HepG2 (cell line): ENCODE results near the gene DNMBP. TPM values are rescaled to one million over a fixed set of nuclear protein-coding genes. Genes with fewer than 3 reads are reported as not detected.

ENCODE experiments used
- ASH2L ChIP-seq: fragments of 300-600, 200-600 bp; sonication (generic); IDR thresholded peaks from 2 replicates; pipeline ENCODE4 v1.7.0; 2017; ENCODE audit warnings: low read depth, mild to moderate bottlenecking, moderate library complexity, mixed read lengths, low read length; ENCODE audit not compliant: insufficient read length
- CBFB ChIP-seq: sonication (generic); formaldehyde crosslinking; IDR thresholded peaks from 2 replicates; pipeline ENCODE4 v1.4.0; 2020; ENCODE audit warnings: missing genetic modification reagents
- HIVEP1 ChIP-seq: sonication (generic); formaldehyde crosslinking; IDR thresholded peaks from 2 replicates; pipeline ENCODE4 v1.4.0; 2020; ENCODE audit warnings: mild to moderate bottlenecking, missing genetic modification reagents
- HNF4A ChIP-seq: sonication (generic); formaldehyde crosslinking; IDR thresholded peaks from 2 replicates; pipeline ENCODE4 v1.4.0; 2020; ENCODE audit warnings: missing genetic modification reagents
- JUN ChIP-seq: sonication (generic); formaldehyde crosslinking; IDR thresholded peaks from 2 replicates; pipeline ENCODE4 v1.4.0; 2020; ENCODE audit warnings: mild to moderate bottlenecking, missing genetic modification reagents
- KDM2A ChIP-seq: sonication (generic); formaldehyde crosslinking; IDR thresholded peaks from 2 replicates; pipeline ENCODE4 v1.4.0; 2020; ENCODE audit warnings: low read depth, missing genetic modification reagents, borderline replicate concordance
- SNAI1 ChIP-seq: sonication (generic); formaldehyde crosslinking; IDR thresholded peaks from 2 replicates; pipeline ENCODE4 v1.5.0; 2020; ENCODE audit warnings: mild to moderate bottlenecking, missing genetic modification reagents, borderline replicate concordance
- ZBTB7A ChIP-seq: sonication (generic); formaldehyde crosslinking; IDR thresholded peaks from 2 replicates; pipeline ENCODE4 v1.8.0; 2022; ENCODE audit warnings: mild to moderate bottlenecking, missing genetic modification reagents
- ZFY ChIP-seq: sonication (generic); formaldehyde crosslinking; IDR thresholded peaks from 2 replicates; pipeline ENCODE4 v1.4.0; 2020; ENCODE audit warnings: missing genetic modification reagents
- ZNF292 ChIP-seq: sonication (generic); formaldehyde crosslinking; IDR thresholded peaks from 2 replicates; pipeline ENCODE4 v1.8.1; 2022; ENCODE audit warnings: mild to moderate bottlenecking, low read depth, missing genetic modification reagents, borderline replicate concordance
- ZNF333 ChIP-seq: sonication (generic); formaldehyde crosslinking; IDR thresholded peaks from 2 replicates; pipeline ENCODE4 v1.4.0; 2020; ENCODE audit warnings: mild to moderate bottlenecking, missing genetic modification reagents, borderline replicate concordance
- ZSCAN21 ChIP-seq: sonication (generic); formaldehyde crosslinking; IDR thresholded peaks from 2 replicates; pipeline ENCODE4 v1.8.0; 2022; ENCODE audit warnings: mild to moderate bottlenecking, missing genetic modification reagents, moderate library complexity, borderline replicate concordance
- polyA plus RNA-seq, 8 experiments: library from polyadenylated mRNA; depleted of rRNA in 3 of 8; stranded (reverse) in 7 of 8; unstranded in 1 of 8; fragments of >200 nt; fragmentation: Illumina TruSeq in 4 of 8; extraction: Trizol in 4 of 8; gene quantifications; 2 replicates each; pipeline versions ENCODE4 v1.2.1 to v1.2.3, GENCODE V29; 2011 to 2016; ENCODE audit warnings: low read depth in 4 of 8, missing spikeins in 1 of 8, mixed read lengths in 1 of 8; ENCODE audit not compliant: insufficient read depth in 1 of 8
- total RNA-seq, 5 experiments: library from RNA; depleted of rRNA; stranded (reverse); fragments of >200 nt; fragmentation: Illumina TruSeq; extraction: Trizol; gene quantifications; 2 replicates each; pipeline ENCODE4 v1.2.3, GENCODE V29; 2016; ENCODE audit warnings: low read depth in 1 of 5
- TF ChIP-seq, protein P1 (sequence below): sonication (generic); formaldehyde crosslinking; IDR thresholded peaks from 2 replicates; pipeline ENCODE4 v1.5.0; 2020; ENCODE audit warnings: mild to moderate bottlenecking, missing genetic modification reagents, borderline replicate concordance
- TF ChIP-seq, protein P2 (sequence below): IDR thresholded peaks from 2 replicates; pipeline ENCODE4 v1.6.1; 2016; ENCODE audit warnings: low read depth, control low read depth
- TF ChIP-seq, protein P3 (sequence below): sonication (generic); formaldehyde crosslinking; IDR thresholded peaks from 2 replicates; pipeline ENCODE4 v1.5.0; 2020; ENCODE audit warnings: mild to moderate bottlenecking, missing genetic modification reagents
- TF ChIP-seq, protein P4 (sequence below): sonication (generic); formaldehyde crosslinking; IDR thresholded peaks from 2 replicates; pipeline ENCODE4 v1.4.0; 2020; ENCODE audit warnings: missing genetic modification reagents
- TF ChIP-seq, protein P5 (sequence below): sonication (generic); formaldehyde crosslinking; IDR thresholded peaks from 2 replicates; pipeline ENCODE4 v1.5.1; 2020; ENCODE audit warnings: mild to moderate bottlenecking, missing genetic modification reagents

DNMBP gene
- total and polyA plus RNA-seq, 2 of the 13 experiments (the other 11 are each of a cell fraction or from before 2014, with no cell fraction given), result 3.6 to 6.3 TPM

DNA sequence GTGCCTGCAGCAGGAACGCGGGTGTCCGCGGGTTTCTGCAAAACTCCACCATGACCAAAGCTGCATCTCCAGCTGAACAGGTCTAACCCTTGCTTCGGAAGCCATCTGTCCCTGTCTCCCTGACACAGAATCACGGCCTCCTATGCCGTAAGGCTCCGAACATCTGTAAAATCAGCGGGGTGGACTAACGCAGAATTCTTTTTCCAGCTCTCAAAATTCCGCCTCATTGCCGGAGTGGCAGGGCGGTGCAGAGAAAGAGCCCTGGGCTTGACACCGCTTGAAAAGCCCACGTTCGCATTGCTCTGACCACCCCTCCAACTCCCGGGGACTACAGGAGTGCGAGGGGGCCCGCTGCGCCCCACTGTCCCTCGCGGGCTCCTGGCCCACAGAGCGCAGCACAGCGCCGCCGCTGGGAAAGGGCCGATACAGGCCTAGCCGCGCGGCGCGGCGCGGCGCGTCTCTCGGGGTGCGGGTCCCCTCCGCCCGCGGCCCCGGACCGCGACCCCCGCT lies 409 bp downstream of the DNMBP start (continued):
- TF ChIP-seq ZNF333 (0 out of 2 replicates have a peak, but pooled peaks have one; percentile 40), SNAI1 (0 out of 2 replicates have a peak, but pooled peaks have one; percentile 64), HNF4A (no peak), KDM2A (CRISPR knock-in tag) (peak; percentile 54), JUN (CRISPR knock-in tag) (no peak), ZNF292 (CRISPR knock-in tag) (peak; percentile 62; the same call in 1 of the 2 replicates), ZBTB7A (CRISPR knock-in tag) (0 out of 2 replicates have a peak, but pooled peaks have one; percentile 9), ZFY (CRISPR knock-in tag) (peak; percentile 76), ASH2L (peak; percentile 72), CBFB (0 out of 2 replicates have a peak, but pooled peaks have one; percentile 8), HIVEP1 (peak; percentile 47; the same call in 1 of the 2 replicates), ZSCAN21 (CRISPR knock-in tag) (0 out of 2 replicates have a peak, but pooled peaks have one; percentile 43)
- TF ChIP-seq, protein P1, sequence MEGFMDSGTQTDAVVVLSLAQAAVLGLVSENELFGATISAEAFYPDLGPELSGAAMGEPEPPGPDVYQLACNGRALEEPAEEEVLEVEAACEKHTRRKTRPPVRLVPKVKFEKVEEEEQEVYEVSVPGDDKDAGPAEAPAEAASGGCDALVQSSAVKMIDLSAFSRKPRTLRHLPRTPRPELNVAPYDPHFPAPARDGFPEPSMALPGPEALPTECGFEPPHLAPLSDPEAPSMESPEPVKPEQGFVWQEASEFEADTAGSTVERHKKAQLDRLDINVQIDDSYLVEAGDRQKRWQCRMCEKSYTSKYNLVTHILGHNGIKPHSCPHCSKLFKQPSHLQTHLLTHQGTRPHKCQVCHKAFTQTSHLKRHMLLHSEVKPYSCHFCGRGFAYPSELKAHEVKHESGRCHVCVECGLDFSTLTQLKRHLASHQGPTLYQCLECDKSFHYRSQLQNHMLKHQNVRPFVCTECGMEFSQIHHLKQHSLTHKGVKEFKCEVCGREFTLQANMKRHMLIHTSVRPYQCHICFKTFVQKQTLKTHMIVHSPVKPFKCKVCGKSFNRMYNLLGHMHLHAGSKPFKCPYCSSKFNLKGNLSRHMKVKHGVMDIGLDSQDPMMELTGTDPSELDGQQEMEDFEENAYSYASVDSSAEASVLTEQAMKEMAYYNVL (CRISPR knock-in tag), result 0 out of 2 replicates have a peak, but pooled peaks have one; percentile 40
- TF ChIP-seq, protein P2, sequence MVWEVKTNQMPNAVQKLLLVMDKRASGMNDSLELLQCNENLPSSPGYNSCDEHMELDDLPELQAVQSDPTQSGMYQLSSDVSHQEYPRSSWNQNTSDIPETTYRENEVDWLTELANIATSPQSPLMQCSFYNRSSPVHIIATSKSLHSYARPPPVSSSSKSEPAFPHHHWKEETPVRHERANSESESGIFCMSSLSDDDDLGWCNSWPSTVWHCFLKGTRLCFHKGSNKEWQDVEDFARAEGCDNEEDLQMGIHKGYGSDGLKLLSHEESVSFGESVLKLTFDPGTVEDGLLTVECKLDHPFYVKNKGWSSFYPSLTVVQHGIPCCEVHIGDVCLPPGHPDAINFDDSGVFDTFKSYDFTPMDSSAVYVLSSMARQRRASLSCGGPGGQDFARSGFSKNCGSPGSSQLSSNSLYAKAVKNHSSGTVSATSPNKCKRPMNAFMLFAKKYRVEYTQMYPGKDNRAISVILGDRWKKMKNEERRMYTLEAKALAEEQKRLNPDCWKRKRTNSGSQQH (CRISPR knock-in tag), result peak; percentile 57; the same call in 1 of the 2 replicates
- TF ChIP-seq, protein P3, sequence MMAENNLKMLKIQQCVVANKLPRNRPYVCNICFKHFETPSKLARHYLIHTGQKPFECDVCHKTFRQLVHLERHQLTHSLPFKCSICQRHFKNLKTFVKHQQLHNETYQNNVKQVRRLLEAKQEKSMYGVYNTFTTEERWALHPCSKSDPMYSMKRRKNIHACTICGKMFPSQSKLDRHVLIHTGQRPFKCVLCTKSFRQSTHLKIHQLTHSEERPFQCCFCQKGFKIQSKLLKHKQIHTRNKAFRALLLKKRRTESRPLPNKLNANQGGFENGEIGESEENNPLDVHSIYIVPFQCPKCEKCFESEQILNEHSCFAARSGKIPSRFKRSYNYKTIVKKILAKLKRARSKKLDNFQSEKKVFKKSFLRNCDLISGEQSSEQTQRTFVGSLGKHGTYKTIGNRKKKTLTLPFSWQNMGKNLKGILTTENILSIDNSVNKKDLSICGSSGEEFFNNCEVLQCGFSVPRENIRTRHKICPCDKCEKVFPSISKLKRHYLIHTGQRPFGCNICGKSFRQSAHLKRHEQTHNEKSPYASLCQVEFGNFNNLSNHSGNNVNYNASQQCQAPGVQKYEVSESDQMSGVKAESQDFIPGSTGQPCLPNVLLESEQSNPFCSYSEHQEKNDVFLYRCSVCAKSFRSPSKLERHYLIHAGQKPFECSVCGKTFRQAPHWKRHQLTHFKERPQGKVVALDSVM (CRISPR knock-in tag), result 0 out of 2 replicates have a peak, but pooled peaks have one; percentile 9
- TF ChIP-seq, protein P4, sequence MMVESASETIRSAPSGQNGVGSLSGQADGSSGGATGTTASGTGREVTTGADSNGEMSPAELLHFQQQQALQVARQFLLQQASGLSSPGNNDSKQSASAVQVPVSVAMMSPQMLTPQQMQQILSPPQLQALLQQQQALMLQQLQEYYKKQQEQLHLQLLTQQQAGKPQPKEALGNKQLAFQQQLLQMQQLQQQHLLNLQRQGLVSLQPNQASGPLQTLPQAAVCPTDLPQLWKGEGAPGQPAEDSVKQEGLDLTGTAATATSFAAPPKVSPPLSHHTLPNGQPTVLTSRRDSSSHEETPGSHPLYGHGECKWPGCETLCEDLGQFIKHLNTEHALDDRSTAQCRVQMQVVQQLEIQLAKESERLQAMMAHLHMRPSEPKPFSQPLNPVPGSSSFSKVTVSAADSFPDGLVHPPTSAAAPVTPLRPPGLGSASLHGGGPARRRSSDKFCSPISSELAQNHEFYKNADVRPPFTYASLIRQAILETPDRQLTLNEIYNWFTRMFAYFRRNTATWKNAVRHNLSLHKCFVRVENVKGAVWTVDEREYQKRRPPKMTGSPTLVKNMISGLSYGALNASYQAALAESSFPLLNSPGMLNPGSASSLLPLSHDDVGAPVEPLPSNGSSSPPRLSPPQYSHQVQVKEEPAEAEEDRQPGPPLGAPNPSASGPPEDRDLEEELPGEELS (CRISPR knock-in tag), result 0 out of 2 replicates have a peak, but pooled peaks have one; percentile 9
- TF ChIP-seq, protein P5, sequence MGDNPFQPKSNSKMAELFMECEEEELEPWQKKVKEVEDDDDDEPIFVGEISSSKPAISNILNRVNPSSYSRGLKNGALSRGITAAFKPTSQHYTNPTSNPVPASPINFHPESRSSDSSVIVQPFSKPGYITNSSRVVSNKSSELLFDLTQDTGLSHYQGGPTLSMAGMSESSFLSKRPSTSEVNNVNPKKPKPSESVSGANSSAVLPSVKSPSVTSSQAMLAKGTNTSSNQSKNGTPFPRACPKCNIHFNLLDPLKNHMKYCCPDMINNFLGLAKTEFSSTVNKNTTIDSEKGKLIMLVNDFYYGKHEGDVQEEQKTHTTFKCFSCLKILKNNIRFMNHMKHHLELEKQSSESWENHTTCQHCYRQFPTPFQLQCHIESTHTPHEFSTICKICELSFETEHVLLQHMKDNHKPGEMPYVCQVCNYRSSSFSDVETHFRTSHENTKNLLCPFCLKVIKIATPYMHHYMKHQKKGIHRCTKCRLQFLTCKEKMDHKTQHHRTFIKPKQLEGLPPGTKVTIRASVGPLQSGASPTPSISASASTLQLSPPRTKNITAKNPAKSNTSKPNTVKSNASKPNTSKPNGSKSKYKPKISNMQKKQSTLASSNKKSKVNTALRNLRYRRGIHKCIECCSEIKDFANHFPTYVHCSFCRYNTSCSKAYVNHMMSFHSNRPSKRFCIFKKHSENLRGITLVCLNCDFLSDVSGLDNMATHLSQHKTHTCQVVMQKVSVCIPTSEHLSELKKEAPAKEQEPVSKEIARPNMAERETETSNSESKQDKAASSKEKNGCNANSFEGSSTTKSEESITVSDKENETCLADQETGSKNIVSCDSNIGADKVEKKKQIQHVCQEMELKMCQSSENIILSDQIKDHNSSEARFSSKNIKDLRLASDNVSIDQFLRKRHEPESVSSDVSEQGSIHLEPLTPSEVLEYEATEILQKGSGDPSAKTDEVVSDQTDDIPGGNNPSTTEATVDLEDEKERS, result no peak
